ENCODE data around the gene MAPK13. TPM values are rescaled to one million over a fixed set of nuclear protein-coding genes. Genes with fewer than 3 reads are reported as not detected.
"Not testable (repeated sequence)": the region's sequence is repeated elsewhere in the genome, so short reads cannot be mapped to it uniquely, and the experiment has no call there.

MAPK13 gene
- polyA plus RNA-seq, 3 donors, result 23.4 to 34.6 (median 26.7) TPM

DNA sequence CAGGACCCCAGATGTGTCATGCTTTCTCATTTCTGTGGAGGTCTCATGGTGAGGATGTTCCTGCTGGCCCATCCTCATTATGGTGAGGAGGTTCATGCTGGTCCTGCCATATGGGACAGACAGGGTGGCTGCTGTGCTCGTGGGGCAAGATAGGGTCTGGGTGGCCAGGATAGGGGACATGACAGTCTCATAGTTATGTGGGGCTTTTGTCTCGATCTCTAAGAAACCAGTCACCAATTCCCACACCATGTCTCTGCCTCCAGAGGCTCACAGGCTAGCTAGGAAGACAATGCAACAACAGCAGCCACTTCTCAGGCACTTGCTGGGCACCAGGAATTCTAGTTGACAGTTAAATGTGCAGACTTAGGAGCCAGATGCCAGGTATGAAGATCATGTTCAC, 4.2 kb upstream of the MAPK13 start:
- no peak for DNase-seq

DNA sequence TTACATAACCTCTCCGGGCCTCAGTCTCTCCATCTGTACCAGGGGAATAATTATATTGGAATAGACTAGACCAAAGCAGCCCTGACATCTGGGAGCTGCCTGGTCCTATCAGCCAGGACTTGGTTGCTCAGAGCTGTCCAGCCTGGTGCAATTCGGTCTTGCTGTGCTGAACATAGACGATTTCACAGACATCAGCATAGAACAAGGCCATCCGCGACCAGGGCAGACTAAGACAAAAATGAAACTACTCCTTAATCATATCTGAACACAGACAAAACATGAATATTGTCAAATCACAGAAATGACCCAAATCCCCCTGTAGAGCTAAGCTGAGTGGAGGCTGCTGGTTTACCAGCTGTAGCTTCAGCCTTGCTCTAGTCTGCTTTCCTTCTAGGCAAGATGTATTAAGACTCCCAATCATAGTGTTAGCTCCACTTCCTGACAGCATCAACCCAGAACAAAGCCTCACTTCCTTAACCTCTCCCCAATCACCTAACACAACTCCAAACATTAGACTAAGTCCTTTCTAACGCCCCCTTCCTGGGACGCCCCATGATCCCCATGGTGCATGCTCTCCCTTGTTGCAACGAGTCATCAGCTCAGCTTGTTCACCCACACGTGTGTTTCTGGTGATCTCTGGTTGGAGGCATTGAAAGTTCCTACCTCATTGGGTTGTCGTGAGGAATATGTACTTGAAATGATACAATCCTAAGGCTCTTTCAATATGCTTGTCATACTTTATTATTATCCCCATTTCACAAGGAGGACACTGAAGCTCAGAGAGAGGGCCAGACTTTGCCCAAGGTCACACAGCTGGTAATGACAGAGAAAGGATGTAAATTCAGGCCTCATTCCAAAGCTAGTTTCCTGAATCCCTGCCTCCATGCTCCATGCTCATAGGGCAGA, 3.5 kb upstream of the MAPK13 start:
- DNase-seq, result no peak

DNA sequence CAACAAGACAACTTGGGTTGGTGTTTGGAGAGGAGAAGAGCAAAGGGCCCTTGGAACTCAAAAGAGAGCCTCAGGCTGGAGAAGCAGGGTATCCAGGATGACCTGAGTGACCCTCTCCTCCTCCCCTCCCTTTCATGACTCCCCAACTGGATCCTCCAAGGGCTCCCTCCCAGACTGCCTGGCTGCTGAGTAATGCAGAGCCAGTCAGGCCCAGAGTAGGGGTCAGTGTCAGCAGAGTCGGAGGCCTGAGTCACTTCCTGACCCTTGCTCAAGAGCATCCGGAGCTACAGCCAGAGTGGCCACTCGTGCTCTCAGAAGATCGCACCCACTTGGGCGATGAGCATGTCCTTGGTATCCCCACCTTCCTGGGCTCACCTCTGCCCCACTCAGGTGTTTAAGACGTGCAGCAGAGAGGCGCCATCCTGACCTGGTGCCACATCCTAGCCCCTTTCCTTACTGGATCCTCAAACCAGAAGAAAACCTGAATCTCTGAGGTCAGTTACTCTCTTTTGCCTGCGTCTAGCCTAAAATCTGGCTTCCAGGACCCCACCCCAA, 2.8 kb upstream of the MAPK13 start:
- DNase-seq, result no peak

DNA sequence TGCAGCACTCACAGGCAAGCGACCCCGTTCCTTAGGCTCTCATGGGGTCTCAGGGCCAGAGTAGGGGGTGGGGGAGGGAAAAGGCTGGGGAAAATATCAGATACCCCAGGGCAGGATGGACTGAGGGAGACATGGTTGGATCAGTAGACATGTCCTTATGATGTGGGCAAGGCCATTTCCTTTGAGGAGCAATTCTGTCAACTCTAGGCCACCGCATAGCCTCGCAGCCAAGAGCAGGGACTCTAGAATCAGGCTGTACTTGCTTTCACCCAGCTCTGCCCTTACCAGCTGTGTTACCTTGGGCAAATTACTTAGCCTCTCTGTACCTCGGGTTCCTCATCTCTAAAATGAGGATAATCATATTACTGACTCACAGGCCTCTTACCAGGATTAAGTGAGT, 2.2 kb upstream of the MAPK13 start:
- DNase-seq, result no peak

DNA sequence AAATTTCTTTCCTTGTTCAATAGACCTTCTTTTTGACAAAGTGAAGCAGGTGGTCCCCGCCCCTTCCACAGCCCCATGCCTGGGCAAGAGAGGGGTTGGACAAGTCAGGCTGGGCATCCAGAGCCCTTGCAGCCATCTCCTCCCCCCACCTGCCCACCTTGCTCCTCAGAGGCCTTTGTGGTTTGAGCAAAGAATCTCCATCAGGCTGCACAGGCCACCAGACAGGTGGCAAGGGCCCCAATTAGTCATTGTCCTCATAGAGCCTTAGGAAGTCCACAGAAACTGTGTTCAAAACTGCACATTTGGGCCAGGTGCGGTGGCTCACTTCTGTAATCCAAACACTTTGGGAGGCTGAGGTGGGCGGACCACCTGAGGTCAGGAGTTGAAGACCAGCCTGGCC, 1.5 kb upstream of the MAPK13 start:
- DNase-seq, result no peak

DNA sequence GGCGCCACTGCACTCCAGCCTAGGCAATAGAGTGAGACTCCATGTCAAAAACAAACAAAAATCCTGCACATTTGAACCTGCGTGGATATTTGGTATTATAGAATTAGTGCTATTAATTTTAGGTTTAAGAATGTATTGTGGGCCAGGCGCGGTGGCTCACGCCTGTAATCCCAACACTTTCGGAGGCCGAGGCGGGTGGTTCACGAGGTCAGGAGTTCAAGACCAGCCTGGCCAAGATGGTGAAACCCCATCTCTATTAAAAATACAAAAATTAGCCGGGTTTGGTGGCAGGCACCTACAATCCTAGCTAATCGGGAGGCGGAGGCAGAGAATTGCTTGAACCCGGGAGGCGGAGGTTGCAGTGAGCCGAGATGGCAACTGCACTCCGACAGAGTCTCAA, 979 bp upstream of the MAPK13 start:
- not testable (repeated sequence) for DNase-seq

DNA sequence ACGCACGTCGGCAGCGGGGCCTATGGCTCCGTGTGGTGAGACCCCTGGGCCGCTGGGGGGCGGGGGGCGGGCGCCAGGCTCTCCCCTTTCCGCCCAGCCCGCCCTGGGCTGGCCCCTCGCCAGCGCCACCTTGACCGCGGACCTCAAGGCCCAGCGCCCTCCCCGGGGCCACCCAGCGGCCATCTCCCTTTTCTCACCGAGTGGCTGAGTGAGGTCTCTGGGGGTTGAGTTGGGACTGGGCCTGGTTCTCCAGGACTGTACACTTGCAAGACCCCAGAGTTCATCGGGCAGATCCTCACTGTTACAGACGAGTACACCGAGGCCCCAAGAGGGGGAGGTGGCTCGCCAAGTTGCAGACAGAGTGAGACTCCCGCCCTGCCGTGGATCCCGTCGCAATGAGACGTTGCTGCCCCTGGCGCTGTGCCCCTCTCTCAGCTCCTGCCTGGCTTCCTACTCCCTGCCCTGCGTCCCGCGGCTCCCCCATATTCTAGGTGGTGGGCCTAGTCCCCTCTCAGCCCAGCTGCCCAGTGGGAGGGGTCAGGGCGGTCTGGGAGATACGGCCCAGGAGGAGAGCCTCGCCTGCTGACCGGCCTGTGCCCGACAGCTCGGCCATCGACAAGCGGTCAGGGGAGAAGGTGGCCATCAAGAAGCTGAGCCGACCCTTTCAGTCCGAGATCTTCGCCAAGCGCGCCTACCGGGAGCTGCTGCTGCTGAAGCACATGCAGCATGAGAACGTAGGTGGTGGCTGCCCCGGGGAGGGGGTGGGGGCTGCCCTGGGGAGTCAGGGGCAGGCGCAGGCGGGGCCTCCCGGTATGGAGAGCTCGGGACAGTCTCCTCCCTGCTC, 576 bp downstream of the MAPK13 start:
- DNase-seq, result no peak

DNA sequence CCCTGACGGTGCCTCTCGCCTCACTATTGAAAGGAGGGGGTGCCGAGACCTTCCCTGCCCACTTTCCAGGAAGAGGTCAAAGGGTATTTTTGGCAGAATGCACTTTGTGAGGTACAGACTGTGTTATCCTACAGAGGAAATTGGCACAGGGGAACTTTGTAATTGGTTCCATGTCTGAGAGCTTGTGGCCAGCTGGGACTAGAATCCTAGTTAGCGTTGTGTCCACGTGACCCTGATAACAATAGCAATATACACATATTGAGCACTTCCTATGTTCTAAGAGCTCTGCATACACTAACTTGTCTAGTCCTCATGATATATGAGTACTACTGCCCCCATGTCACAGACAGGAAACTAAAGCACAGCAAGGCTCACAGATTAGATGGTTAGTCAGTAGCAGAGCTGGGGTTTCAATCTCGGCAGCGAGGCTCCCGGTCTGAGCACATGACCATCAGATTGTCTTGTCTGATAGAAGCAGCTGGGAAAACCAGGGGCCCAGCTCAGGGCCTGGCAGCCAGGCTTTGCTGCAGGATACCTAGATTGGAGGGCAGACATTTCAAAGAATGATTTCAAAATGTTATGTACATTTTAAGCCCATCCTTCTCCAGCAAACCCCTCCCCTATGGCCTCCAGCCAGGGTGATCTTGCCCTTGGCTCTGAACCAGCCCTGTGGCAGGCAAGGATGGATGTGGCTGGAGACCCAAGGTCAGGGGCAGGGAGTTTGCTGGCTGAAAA, 1.4 kb downstream of the MAPK13 start:
- DNase-seq, result peak; percentile 66

DNA sequence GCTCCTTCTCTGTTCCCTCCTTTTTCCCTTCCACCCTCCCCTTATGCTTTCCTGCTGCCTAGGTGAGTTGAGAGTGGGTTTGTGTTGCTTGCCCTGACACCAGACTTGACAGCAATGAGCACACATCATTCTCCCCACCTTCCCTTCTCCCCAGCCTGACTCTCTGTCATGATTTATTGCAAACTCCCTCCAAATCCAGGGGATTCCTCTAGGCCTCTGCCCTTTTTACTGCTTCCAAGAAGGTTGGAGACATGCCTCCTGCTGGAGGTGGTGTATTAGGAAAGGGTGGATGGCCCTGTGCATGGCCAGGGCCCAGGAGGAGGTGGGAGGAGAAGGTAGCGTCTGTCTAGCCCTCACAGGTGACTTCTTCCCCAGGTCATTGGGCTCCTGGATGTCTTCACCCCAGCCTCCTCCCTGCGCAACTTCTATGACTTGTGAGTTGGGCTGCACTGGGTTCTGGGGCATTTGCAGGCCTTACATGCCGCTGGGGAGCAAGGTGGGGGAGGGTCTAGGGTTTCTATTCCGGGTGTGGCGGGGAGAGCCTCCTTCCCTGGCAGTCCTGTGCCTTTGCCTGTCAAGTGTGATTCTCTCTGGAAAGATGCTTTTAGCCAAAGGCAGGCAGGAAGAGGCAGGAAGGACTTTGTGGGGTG, 2.1 kb downstream of the MAPK13 start:
- DNase-seq, result no peak

DNA sequence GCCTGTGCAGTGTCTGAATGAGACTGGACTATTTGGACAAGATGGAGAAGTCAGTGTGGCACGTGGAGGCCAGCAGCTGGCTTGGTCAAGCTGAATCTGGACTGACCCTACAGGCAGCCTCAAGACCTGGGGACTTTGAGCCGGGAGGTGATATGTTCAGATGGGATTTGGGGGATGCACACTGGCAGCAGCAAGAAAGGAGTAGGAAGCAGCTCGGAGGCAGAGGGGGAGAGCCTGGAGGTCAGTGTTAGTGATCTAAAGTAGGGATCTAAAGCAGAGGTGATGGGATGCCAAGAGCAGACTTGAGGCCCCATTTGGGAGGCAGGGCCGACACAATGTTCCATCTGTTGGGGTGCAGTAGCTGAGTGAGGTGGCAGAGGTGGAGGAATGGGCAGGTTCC, 2.8 kb downstream of the MAPK13 start:
- DNase-seq, result no peak

DNA sequence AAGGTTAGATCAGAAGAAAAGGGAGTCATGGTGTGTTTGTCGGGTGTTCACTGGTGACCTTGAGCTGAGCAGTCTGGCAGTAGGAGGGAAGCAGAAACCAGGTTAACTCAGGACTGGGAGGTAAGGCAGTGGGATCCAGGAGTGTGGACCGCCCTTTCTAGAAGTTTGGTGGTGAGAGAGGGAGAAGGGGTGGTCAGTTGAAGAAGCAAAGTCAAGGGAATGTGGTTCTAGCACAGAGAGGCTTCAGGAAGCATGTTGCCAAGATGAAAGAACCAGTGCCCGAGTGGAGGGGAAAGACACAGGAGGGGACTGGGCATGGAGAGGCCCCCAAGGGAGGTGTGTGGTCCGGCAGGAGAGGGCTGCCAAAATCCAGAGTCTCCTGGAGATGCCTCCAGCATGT, 3.6 kb downstream of the MAPK13 start:
- no peak for DNase-seq

DNA sequence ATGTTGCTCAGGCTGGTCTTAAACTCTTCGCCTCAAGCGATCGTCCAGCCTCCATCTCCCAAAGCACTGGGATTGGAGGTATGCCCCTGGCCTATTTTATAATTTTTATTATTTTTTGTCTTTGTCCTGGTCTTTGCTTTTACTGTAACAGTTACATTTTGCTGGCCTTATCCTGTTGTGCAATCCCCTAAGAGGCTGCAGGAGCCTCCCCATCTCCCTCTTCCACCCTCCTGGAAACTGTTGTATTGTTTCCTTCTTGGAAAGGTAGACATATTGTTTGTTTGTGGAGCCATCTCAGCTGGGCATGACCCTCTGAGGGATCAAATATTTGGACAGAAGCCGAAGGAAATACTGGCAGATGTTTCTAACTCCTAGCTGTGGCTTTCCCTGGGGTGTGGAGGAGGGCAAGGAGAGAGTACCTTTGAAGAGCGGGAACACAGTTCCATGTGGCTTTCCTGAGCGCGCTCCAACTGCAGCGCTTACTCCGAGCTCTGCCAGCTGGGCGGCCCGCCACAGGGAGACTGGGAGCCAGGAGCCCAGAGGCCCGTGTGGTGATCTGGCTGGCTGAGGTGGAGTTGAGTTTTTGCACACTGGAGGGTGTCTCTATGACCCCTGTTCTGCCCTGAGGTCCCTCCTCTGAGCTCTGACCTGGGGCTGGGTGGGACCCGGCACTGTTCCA, 4.9 kb downstream of the MAPK13 start:
- DNase-seq, result no peak

DNA sequence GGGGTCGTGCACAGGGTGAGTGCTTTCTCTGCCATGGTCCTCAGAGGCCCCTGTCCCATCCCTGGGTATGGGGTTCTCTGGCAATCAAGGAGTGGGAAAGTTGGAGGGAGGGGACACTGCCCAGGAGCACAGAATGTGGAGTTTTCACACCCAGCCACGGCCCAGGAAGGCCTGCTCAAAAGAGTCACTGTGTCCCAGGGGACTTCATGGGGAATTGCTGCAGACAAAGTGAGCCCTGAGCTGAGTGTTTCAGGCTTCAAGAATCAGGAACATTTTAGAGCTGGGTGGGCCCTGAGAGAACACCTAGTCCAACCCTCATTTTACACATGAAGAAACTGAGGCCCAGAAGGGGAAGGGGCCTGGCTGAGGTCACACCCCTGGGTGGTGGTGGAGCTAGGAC, 5.7 kb downstream of the MAPK13 start:
- no peak for DNase-seq

DNA sequence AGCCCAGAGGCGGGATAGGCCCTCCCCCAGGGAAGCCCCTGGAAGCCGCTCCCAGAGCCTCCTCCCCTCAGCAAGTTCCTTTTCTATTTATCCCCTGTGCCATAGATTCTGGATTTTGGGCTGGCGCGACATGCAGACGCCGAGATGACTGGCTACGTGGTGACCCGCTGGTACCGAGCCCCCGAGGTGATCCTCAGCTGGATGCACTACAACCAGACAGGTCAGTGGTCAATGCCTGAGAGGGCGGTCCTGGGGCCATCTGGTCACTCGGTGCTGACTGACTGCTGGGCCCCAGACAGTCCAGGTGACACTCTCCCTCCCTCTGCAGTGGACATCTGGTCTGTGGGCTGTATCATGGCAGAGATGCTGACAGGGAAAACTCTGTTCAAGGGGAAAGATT, 6.2 kb downstream of the MAPK13 start:
- DNase-seq, result no peak

DNA sequence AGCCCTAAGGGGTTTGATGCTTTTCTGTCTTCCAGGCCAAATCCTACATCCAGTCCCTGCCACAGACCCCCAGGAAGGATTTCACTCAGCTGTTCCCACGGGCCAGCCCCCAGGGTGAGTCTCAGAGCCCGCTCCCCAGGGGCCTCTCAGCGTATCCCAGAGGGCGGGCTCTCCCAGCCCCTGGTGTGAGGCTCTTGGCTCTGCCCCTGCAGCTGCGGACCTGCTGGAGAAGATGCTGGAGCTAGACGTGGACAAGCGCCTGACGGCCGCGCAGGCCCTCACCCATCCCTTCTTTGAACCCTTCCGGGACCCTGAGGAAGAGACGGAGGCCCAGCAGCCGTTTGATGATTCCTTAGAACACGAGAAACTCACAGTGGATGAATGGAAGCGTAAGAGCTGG, 8.4 kb downstream of the MAPK13 start:
- no peak for DNase-seq

DNA sequence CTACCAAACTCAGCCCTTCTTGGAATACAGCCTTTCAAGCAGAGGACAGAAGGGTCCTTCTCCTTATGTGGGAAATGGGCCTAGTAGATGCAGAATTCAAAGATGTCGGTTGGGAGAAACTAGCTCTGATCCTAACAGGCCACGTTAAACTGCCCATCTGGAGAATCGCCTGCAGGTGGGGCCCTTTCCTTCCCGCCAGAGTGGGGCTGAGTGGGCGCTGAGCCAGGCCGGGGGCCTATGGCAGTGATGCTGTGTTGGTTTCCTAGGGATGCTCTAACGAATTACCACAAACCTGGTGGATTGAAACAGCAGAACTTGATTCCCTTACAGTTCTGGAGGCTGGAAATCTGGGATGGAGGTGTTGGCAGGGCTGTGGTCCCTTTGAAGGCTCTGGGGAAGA, 9.1 kb downstream of the MAPK13 start:
- DNase-seq, result no peak

DNA sequence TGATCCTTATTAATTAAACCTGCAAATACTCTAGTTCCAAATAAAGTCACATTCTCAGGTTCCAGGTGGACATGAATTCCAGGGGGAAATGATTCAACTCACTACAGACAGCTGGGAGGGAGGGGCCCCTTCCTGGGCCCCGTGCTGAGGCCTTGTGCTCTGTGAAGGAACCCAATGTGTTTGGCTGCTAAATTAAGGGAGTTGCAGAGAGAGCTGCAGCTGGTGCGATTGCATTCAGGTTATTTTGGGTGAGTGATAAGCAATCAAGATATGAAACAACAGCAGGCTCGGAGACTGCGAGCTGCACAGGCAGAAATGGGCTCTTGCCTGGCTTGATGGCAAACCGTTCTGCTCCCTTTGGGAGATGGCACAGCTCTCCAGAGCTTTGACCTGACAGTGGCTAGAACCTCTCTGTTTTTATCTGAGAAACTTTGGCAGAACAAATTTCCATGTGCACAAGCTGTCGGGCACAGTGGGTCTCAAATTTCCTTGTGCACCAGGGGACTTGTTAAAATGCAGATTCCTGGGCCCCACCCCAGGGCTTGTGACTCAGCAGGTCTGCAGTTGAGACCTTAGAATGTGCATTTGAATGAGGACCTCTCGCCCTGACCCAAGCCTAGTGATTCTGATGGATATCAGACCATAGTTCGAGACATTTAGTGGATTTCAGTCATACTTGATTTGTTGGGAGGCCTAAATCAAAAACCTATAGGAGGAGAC, 9.8 kb downstream of the MAPK13 start:
- DNase-seq, result no peak

DNA sequence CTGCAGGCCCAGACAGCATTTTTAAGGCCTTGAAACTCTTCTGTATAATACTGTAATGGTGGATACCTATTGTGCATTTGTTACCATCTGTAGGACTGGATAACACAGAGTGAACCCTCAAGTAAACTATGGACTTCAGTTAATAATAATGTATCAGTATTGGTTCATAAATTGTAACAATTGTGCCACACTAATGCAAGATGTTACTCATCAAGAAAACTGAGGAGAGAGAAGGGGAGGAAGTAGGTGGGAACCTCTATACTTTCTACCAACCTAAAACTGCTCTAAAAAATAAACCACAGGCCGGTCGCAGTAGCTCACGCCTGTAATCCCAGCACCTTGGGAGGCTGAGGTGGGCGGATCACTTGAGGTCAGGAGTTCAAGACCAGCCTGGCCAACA, 10.8 kb downstream of the MAPK13 start:
- no peak for DNase-seq

DNA sequence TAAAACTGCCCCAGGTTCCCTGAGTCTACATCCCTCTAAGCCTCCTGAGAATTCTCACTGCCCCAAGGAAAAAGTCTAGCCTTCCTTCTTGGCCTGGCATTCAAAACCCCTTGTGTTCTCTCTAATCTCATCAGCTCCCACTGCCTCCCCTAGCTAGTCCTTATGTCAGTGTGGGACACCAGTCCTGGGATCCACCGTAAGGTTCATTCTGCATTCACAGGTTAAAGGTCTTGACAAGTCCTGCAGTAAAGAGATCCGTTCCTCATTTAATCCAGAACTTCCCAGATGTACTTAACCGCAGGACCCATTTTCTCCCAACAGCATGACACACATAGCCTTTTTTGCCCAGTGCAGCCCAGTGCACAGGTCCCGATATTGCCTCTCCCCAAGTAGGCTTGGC, 11.6 kb downstream of the MAPK13 start:
- DNase-seq, result no peak
